Muscle of leg (tissue), 16 donors: ENCODE results near the gene FOXL3. TPM values are rescaled to one million over a fixed set of nuclear protein-coding genes. Genes with fewer than 3 reads are reported as not detected.
"Not testable (repeated sequence)": the region's sequence is repeated elsewhere in the genome, so short reads cannot be mapped to it uniquely, and the experiment has no call there.

Experiments
- DNase-seq: peaks from one replicate; pipeline ENCODE4 v3.0.0; 2013
- H3K27ac ChIP-seq: one replicate; pipeline ENCODE4 v1.5.1; 2013; ENCODE audit warnings: mild to moderate bottlenecking, low read length, control low read depth
- H3K27me3 ChIP-seq: one replicate; pipeline ENCODE4 v1.6.1; 2013; ENCODE audit warnings: low read length; ENCODE audit not compliant: control insufficient read depth, insufficient read depth
- H3K36me3 ChIP-seq: one replicate; pipeline ENCODE4 v1.6.1; 2013; ENCODE audit warnings: low read length; ENCODE audit not compliant: control insufficient read depth, insufficient read depth
- H3K4me1 ChIP-seq: one replicate; pipeline ENCODE4 v1.6.1; 2013; ENCODE audit warnings: low read length; ENCODE audit not compliant: control insufficient read depth, insufficient read depth
- H3K4me3 ChIP-seq: one replicate; pipeline ENCODE4 v1.5.1; 2013; ENCODE audit warnings: low read length, control low read depth
- H3K9me3 ChIP-seq: replicated peaks from 2 replicates; pipeline ENCODE4 v1.6.1; 2013; ENCODE audit warnings: low read depth, low read length; ENCODE audit not compliant: control insufficient read depth
- WGBS: methylation state at CpG from one replicate; pipeline ENCODE4 v1.1.5; 2013; ENCODE audit warnings: missing lambda C conversion rate; ENCODE audit not compliant: insufficient coverage; 5-methylcytosine and 5-hydroxymethylcytosine counted together
- long read RNA-seq, 11 donors: transcript quantifications; one replicate each; lab custom pipeline, GENCODE V29; 2026
- polyA plus RNA-seq, 8 donors: library from polyadenylated mRNA; unstranded; fragments of 120-200 nt; gene quantifications; one replicate each; pipeline versions ENCODE4 v1.2.1 to v1.2.3, GENCODE V29; 2013; ENCODE audit warnings: inconsistent platforms in 1 of 8, low replicate concordance in 1 of 8; ENCODE audit not compliant: insufficient read length in 8 of 8, insufficient read depth in 1 of 8
- total RNA-seq: library from RNA; stranded (reverse); fragments of 120-200 nt; gene quantifications from one replicate; pipeline ENCODE4 v1.2.4, GENCODE V29; 2013

Gene FOXL3
- total RNA-seq: not detected
- not detected for polyA plus RNA-seq
- long read RNA-seq, donor 1: 0 reads
- long read RNA-seq, donor 2: 0 reads
- long read RNA-seq, donor 3: 0 reads
- long read RNA-seq, donor 4: 0 reads
- long read RNA-seq, donor 5: 0 reads
- long read RNA-seq, donor 6: 0 reads
- long read RNA-seq, donor 7: 0 reads
- long read RNA-seq, donor 8: 0 reads
- long read RNA-seq, donor 9: 0 reads
- long read RNA-seq, donor 10: 0 reads
- long read RNA-seq, donor 11: 0 reads

GRCh38 chr7:289756-290553, at the start of gene FOXL3:
Gene FOXL3, plus strand, starts transcription at chr7:290170. Its CDS starts 0 bp downstream, at chr7:290170.
- Histone ChIP-seq H3K4me1 (peaks cover 13% of the 10 kb centered on the region), H3K27me3 (peaks cover 84% of the 10 kb centered on the region), H3K36me3 (no peaks in the 10 kb centered on the region), H3K27ac (no peak within 1 kb of the TSS), H3K4me3 (no peak within 1 kb of the TSS), H3K9me3 (no peaks in the 10 kb centered on the region)
- 2% methylated on average over 48 of the region's 79 CpGs for WGBS
- no peak for DNase-seq

- Histone ChIP-seq H3K36me3 (peaks cover 12% of the 10 kb centered on the region), H3K4me1 (peaks cover 27% of the 10 kb centered on the region), H3K27me3 (no peaks in the 10 kb centered on the region), H3K27ac (no peak overlapping the region), H3K9me3 (no peaks in the 10 kb centered on the region), H3K4me3 (no peak overlapping the region)
- peak; percentile 31 for DNase-seq
- WGBS: 31% methylated on average over 16 of the region's 16 CpGs
Observed at GRCh38 chr7:240887-241421, 49.0 kb upstream of the FOXL3 start.

DNA sequence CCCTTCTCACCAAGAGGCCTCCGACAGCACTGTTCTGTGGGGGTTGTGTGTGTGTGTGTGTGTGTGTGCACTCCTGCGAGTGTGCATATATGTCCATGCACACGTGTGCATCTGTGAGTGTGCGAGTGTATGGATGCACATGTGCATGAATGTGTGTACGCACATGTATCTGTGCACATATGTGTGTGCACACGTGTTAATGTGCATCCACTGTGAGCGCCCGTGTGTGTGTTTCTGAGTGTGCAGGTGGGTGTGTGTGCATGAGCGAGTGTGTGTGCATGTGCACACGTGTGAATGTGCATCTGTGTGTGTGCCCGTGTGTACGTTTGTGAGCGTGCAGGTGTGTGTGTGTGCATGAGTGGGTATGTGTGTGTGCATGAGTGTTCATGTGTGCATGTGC, 48.5 kb upstream of the FOXL3 start:
- no peak for DNase-seq
- 85% methylated on average over 12 of the region's 13 CpGs for WGBS
- H3K9me3 ChIP-seq: no peaks in the 10 kb centered on the region
- peaks cover 12% of the 10 kb centered on the region for H3K36me3 ChIP-seq
- no peak overlapping the region for H3K4me3 ChIP-seq
- H3K4me1 ChIP-seq: peaks cover 21% of the 10 kb centered on the region
- H3K27ac ChIP-seq: no peak overlapping the region
- no peaks in the 10 kb centered on the region for H3K27me3 ChIP-seq

DNA sequence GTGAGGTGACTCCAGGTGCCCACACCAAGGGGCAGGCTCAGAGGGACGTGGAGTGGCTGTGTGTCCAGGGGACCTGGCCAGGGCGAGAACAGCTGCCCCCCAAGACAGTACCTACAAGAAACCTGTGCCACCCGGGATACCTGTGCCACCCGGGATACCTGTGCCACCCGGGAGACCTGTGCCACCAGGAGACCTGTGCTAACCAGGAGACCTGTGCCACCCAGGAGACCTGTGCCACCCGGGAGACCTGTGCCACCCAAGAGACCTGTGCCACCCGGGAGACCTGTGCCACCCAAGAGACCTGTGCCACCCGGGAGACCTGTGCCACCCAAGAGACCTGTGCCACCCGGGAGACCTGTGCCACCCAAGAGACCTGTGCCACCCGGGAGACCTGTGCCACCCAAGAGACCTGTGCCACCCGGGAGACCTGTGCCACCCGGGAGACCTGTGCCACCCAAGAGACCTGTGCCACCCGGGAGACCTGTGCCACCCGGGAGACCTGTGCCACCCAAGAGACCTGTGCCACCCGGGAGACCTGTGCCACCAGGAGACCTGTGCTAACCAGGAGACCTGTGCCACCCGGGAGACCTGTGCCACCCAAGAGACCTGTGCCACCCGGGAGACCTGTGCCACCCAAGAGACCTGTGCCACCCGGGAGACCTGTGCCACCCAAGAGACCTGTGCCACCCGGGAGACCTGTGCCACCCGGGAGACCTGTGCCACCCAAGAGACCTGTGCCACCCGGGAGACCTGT, 47.0 kb upstream of the FOXL3 start:
- not testable (repeated sequence) for DNase-seq, H3K27ac ChIP-seq, H3K4me3 ChIP-seq, H3K9me3 ChIP-seq, H3K27me3 ChIP-seq
- H3K4me1 ChIP-seq: peaks cover 19% of the 10 kb centered on the region
- H3K36me3 ChIP-seq: peaks cover 17% of the 10 kb centered on the region
- WGBS: 86% methylated on average over 1 of the region's 21 CpGs

GRCh38 chr7:243580-243978, 46.4 kb upstream of the FOXL3 start:
- WGBS: 100% methylated on average over 3 of the region's 10 CpGs
- DNase-seq, H3K27me3 ChIP-seq, H3K9me3 ChIP-seq, H3K4me3 ChIP-seq, H3K27ac ChIP-seq: not testable (repeated sequence)
- Histone ChIP-seq H3K36me3 (peaks cover 22% of the 10 kb centered on the region), H3K4me1 (peaks cover 19% of the 10 kb centered on the region)

DNA sequence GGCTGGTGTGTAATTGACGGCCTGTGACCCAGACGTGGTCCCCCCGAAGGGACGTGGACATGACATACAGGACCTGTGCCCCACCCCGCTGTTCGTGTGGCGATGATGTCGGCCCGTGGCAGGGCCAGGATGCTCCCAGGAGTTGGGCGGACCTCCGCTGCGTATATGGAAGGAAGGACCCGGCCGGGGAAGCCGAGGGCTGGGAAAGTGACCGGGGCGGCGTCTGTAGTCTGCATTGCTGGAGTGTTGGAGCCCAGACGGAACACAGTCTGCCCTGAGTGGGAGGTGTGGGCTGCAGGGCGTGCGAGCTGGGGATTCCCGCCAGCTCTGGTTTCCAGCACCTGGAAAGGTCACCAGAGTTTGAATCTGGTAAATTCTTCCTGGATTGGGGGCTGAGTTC, 45.0 kb upstream of the FOXL3 start:
- DNase-seq: peak; percentile 54
- Histone ChIP-seq H3K27me3 (no peaks in the 10 kb centered on the region), H3K9me3 (no peaks in the 10 kb centered on the region), H3K4me3 (no peak overlapping the region), H3K27ac (peak overlapping the region; percentile 20), H3K36me3 (peaks cover 31% of the 10 kb centered on the region), H3K4me1 (peaks cover 19% of the 10 kb centered on the region)
- 40% methylated on average over 21 of the region's 22 CpGs for WGBS

DNA sequence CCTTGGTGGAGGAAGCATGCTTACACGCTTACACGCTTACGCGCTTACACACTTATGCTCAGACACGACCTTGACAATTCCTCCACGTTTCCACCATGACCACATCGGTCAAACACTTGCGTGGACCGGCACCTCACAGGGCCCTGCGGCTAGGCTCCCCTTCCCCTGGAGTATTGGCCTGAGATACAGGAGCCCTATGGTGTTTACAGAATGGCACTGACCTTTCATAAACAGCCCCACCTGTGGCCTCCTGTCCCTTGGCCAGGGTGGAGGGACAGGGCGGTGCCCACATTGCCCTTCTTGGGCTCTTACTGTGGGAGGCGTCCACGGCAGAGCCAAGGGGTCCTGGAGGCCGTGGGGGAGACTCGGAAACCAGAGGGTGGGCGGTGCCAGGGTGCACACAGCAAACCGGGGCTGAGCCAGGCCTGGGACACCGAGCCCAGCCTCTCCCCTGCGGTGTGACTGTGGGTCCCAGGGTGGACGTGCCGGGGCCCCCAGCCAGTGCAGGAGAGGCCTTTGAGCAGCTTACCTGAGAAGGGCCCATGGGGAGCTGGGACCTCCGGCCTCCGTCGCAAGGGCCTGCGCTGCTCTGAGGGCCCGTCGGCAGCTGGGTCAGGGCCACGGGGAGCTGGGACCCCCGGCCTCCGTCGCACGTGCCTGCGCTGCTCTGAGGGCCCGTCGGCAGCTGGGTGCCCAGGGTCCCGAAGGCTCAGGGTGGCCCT, 44.2 kb upstream of the FOXL3 start:
- Histone ChIP-seq H3K4me3 (no peak overlapping the region), H3K27me3 (no peaks in the 10 kb centered on the region), H3K4me1 (peaks cover 15% of the 10 kb centered on the region), H3K9me3 (no peaks in the 10 kb centered on the region), H3K36me3 (peaks cover 39% of the 10 kb centered on the region), H3K27ac (no peak overlapping the region)
- WGBS: 93% methylated on average over 31 of the region's 36 CpGs
- DNase-seq: no peak

DNA sequence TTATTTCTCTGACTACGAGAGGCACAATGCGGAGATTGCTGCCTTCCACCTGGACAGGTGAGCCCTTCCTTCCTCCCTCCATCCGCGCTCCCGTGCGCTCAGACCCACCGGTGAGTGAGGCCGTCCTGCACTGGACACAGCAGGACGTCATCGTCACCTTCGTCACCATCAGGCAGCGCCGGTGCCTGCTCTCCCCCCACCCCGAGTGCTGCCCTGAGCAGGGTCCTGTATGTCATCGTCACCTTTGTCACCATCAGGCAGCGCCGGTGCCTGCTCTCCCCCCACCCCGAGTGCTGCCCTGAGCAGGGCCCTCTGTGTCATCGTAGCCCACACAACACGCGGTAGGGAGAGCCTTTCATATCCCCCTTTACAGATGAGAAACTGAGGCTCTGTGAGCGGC, 43.5 kb upstream of the FOXL3 start:
- no peak for DNase-seq
- Histone ChIP-seq H3K27me3 (no peaks in the 10 kb centered on the region), H3K4me3 (no peak overlapping the region), H3K4me1 (peaks cover 10% of the 10 kb centered on the region), H3K9me3 (no peaks in the 10 kb centered on the region), H3K27ac (no peak overlapping the region), H3K36me3 (peaks cover 41% of the 10 kb centered on the region)
- 79% methylated on average over 20 of the region's 22 CpGs for WGBS

GRCh38 chr7:247181-247580, 42.8 kb upstream of the FOXL3 start:
- Histone ChIP-seq H3K36me3 (peaks cover 45% of the 10 kb centered on the region), H3K9me3 (no peaks in the 10 kb centered on the region), H3K4me3 (no peak overlapping the region), H3K27ac (no peak overlapping the region), H3K27me3 (no peaks in the 10 kb centered on the region), H3K4me1 (peaks cover 10% of the 10 kb centered on the region)
- DNase-seq: no peak
- WGBS: 73% methylated on average over 5 of the region's 12 CpGs
